ENCODE data around the gene C3orf18. TPM values are rescaled to one million over a fixed set of nuclear protein-coding genes. Genes with fewer than 3 reads are reported as not detected.

Gene C3orf18
- total and polyA plus RNA-seq, 9 of the 15 experiments (the other 6 are each of a cell fraction or from before 2014, with no cell fraction given) = 0.01 to 2.3 (median 0.94) TPM

DNA sequence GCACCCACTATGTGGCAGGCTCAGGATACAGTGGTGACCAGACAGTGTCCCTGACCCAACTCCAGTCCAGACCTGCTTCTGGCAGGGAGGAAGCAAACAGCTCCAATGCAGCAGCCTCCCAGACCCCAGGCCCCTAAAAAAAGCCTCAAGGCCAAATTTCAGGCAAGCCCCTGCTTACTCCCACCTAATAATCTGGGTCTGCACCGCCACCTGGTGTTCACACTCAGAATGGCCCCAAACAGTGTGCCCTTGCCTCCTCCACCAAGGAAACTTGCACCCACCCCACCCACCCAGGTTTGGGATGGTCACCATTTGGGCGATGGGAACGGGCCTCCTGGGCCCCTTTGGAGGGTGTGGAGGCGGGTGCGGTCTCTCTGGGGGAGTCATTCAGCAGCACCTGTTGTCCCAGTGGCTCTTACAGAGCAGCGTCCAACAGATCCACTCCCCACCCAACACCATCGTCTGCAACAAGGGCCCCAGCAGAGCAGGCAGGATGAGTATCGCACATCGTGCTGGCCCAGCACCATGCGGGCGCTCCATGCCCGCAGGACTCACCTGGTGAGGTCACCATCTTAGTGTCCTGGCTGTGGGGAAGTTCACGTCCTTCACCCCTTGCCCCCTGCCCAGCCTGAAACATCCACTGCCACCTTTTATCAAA, 17.3 kb downstream of the C3orf18 start (continued):
- TF ChIP-seq REST (IDR thresholded peaks at IDR 0.05; ENCODE audit: borderline replicate concordance) (peak; percentile 53; the same call in 1 of the 2 replicates), REST (CRISPR knock-in tag; IDR thresholded peaks at IDR 0.05; ENCODE audit: low read depth) (no peak), HMGXB4 (CRISPR knock-in tag; IDR thresholded peaks at IDR 0.05) (no peak), SRSF9 (IDR thresholded peaks at IDR 0.05; ENCODE audit: borderline replicate concordance, low read depth, low read length) (no peak), PHB (CRISPR knock-in tag; IDR thresholded peaks at IDR 0.05) (no peak), RAD21 (CRISPR knock-in tag; conservative IDR thresholded peaks at IDR 0.05 in 1 of 2, IDR thresholded peaks at IDR 0.05 in 1 of 2) (peak; percentile 57 to 70), ZZZ3 (IDR thresholded peaks at IDR 0.05) (no peak), LCOR (CRISPR knock-in tag; IDR thresholded peaks at IDR 0.05) (no peak), PREB (CRISPR knock-in tag; IDR thresholded peaks at IDR 0.05) (no peak), CEBPB (tag; IDR thresholded peaks at IDR 0.05) (no peak), FOS (IDR thresholded peaks at IDR 0.05; ENCODE audit: extremely low read depth, insufficient read length) (no peak), POLR2AphosphoS5 (IDR thresholded peaks at IDR 0.05; ENCODE audit: control insufficient read depth, insufficient read depth, low read depth, low read length) (no peak)
- TF ChIP-seq, protein P1, sequence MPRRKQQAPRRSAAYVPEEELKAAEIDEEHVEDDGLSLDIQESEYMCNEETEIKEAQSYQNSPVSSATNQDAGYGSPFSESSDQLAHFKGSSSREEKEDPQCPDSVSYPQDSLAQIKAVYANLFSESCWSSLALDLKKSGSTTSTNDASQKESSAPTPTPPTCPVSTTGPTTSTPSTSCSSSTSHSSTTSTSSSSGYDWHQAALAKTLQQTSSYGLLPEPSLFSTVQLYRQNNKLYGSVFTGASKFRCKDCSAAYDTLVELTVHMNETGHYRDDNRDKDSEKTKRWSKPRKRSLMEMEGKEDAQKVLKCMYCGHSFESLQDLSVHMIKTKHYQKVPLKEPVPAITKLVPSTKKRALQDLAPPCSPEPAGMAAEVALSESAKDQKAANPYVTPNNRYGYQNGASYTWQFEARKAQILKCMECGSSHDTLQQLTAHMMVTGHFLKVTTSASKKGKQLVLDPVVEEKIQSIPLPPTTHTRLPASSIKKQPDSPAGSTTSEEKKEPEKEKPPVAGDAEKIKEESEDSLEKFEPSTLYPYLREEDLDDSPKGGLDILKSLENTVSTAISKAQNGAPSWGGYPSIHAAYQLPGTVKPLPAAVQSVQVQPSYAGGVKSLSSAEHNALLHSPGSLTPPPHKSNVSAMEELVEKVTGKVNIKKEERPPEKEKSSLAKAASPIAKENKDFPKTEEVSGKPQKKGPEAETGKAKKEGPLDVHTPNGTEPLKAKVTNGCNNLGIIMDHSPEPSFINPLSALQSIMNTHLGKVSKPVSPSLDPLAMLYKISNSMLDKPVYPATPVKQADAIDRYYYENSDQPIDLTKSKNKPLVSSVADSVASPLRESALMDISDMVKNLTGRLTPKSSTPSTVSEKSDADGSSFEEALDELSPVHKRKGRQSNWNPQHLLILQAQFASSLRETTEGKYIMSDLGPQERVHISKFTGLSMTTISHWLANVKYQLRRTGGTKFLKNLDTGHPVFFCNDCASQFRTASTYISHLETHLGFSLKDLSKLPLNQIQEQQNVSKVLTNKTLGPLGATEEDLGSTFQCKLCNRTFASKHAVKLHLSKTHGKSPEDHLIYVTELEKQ (CRISPR knock-in tag; IDR thresholded peaks at IDR 0.05) = no peak
